Ovary (tissue), 9 donors: ENCODE data around the gene HCRTR1. TPM values are rescaled to one million over a fixed set of nuclear protein-coding genes. Genes with fewer than 3 reads are reported as not detected.

Experiments used
- DNase-seq, 5 donors: peaks; one replicate each; pipeline ENCODE4 v3.0.0-alpha.2; 2019 to 2020
- H3K27ac ChIP-seq, 2 donors: fragments of 200-600 bp; one replicate each; pipeline versions ENCODE4 v1.5.1 to v1.8.0; 2019 to 2022
- H3K27me3 ChIP-seq: fragments of 200-600 bp; one replicate; pipeline ENCODE4 v1.8.0; 2022
- H3K36me3 ChIP-seq: fragments of 200-600 bp; sonication (generic); one replicate; pipeline ENCODE4 v1.5.1; 2019
- H3K4me1 ChIP-seq: one replicate; pipeline ENCODE4 v1.8.1; 2013; ENCODE audit warnings: mild to moderate bottlenecking, moderate library complexity; ENCODE audit not compliant: insufficient read depth
- H3K4me3 ChIP-seq: fragments of 200-600 bp; sonication (generic); one replicate; pipeline ENCODE4 v1.5.1; 2017
- H3K9me3 ChIP-seq, 2 donors: fragments of 200-600 bp in 1 of 2; sonication (generic) in 1 of 2; one replicate each; pipeline versions ENCODE4 v1.5.1 to v1.8.1; 2013 to 2019; ENCODE audit warnings: mild to moderate bottlenecking in 1 of 2, moderate library complexity in 1 of 2
- CTCF ChIP-seq, 3 donors: fragments of 450-650 bp in 2 of 3; fragments of 200-600 bp in 1 of 3; IDR thresholded peaks; one replicate each; pipeline versions ENCODE4 v1.5.1 to v1.8.0; 2016 to 2022; ENCODE audit warnings: antibody characterized with exemption in 3 of 3, mild to moderate bottlenecking in 1 of 3
- EP300 ChIP-seq: sonication (generic); formaldehyde crosslinking; IDR thresholded peaks from one replicate; pipeline ENCODE4 v1.6.1; 2017; ENCODE audit warnings: antibody characterized with exemption
- POLR2A ChIP-seq: fragments of 450-650 bp; IDR thresholded peaks from one replicate; pipeline ENCODE4 v1.6.1; 2017; ENCODE audit warnings: antibody characterized with exemption, mild to moderate bottlenecking, moderate library complexity
- WGBS, 3 donors: extraction: QIAGEN DNeasy Blood & Tissue Kit in 1 of 3; methylation state at CpG; one replicate each; pipeline versions ENCODE4 v1.1.5 to v1.1.7; 2013 to 2017; 5-methylcytosine and 5-hydroxymethylcytosine counted together
- intact Hi-C, 4 donors: fragments of 100-400 bp; cut with DNase I; formaldehyde crosslinking; loops; one replicate each; pipeline versions ENCODE4 v1.11.0 to v1.15.1; 2022 to 2023
- polyA plus RNA-seq, 2 donors: library from polyadenylated mRNA; stranded (reverse); fragments of 200-250 nt in 1 of 2; fragments of 350-450 nt in 1 of 2; fragmentation: Illumina TruSeq in 1 of 2; extraction: RNeasy Lipid Tissue Mini Kit (QIAGEN cat#74804) in 1 of 2; gene quantifications; one replicate each; pipeline ENCODE4 v1.2.3, GENCODE V29; 2013 to 2014
- total RNA-seq, 7 donors: library from RNA; depleted of rRNA in 2 of 7; stranded (reverse); fragments of >200 nt in 2 of 7; fragmentation: NEBNext Ultra II Directional in 3 of 7; extraction: Animal tissue kit (Norgen Biotek cat#: 25700) in 3 of 7; gene quantifications; one replicate each; pipeline versions ENCODE4 v1.1.0 to v1.2.4, GENCODE V29; 2016 to 2023
- donor health status: DM: no; HTN: no; CAD: no; lungs with moderate emphysema.
- donor health status: DM: no; HTN: no; CAD: no.
- donor health status: Bipolar disorder and iron deficiency.
- donor health status: DM: yes; HTN: yes; CAD: no.
- donor health status: DM: no; HTN: no; CAD: no.
- donor health status: DM: yes; HTN: yes; CAD: no.

HCRTR1 gene
- total and polyA plus RNA-seq, 9 donors, result not detected

GRCh38 chr1:31652891-31653499 lies 35.5 kb downstream of the HCRTR1 start:
- Histone ChIP-seq H3K27ac (no peak overlapping the region), H3K4me1 (no peaks in the 10 kb centered on the region), H3K4me3 (no peak overlapping the region), H3K9me3 (no peaks in the 10 kb centered on the region), H3K27me3 (no peaks in the 10 kb centered on the region), H3K36me3 (no peaks in the 10 kb centered on the region)
- TF ChIP-seq CTCF (IDR thresholded peaks at IDR 0.05) (no peak), POLR2A (no peak), EP300 (no peak)
- intact Hi-C loops, result no loop called here
- DNase-seq, result no peak
- 72 to 78% (median 78%) methylated on average over 4 of the region's 4 CpGs for WGBS, 3 donors

- no peak for TF ChIP-seq POLR2A
- no peak for TF ChIP-seq EP300
- TF ChIP-seq CTCF (IDR thresholded peaks at IDR 0.05), result no peak
- Histone ChIP-seq H3K36me3 (no peaks in the 10 kb centered on the region), H3K9me3 (no peaks in the 10 kb centered on the region), H3K4me1 (no peaks in the 10 kb centered on the region), H3K4me3 (no peak overlapping the region), H3K27me3 (no peaks in the 10 kb centered on the region), H3K27ac (no peak overlapping the region)
- 79 to 83% (median 81%) methylated on average over 12 of the region's 12 CpGs for WGBS, 3 donors
- no peak for DNase-seq
- intact Hi-C loops, result no loop called here
These were observed 36.4 kb downstream of the HCRTR1 start for GRCh38 chr1:31653717-31654473.

GRCh38 chr1:31654474-31654776 lies 36.9 kb downstream of the HCRTR1 start:
- WGBS, 3 donors, result 85 to 89% (median 89%) methylated on average over 5 of the region's 5 CpGs
- Histone ChIP-seq H3K4me1 (no peaks in the 10 kb centered on the region), H3K27me3 (no peaks in the 10 kb centered on the region), H3K27ac (no peak overlapping the region), H3K9me3 (no peaks in the 10 kb centered on the region), H3K36me3 (no peaks in the 10 kb centered on the region), H3K4me3 (no peak overlapping the region)
- no peak for DNase-seq
- TF ChIP-seq POLR2A (no peak), CTCF (IDR thresholded peaks at IDR 0.05) (no peak), EP300 (no peak)
- intact Hi-C loops, result no loop called here

- DNase-seq, result no peak
- TF ChIP-seq EP300, result no peak
- no peak for TF ChIP-seq POLR2A
- TF ChIP-seq CTCF (IDR thresholded peaks at IDR 0.05), result no peak
- intact Hi-C loops, result no loop called here
- H3K4me1 ChIP-seq, result no peaks in the 10 kb centered on the region
- no peaks in the 10 kb centered on the region for H3K9me3 ChIP-seq
- H3K27ac ChIP-seq, result no peak overlapping the region
- no peak overlapping the region for H3K4me3 ChIP-seq
- 80 to 87% (median 82%) methylated on average over 6 of the region's 6 CpGs for WGBS, 3 donors
- no peaks in the 10 kb centered on the region for H3K27me3 ChIP-seq
- no peaks in the 10 kb centered on the region for H3K36me3 ChIP-seq
These were observed 37.6 kb downstream of the HCRTR1 start for GRCh38 chr1:31655104-31655503.
